SW480 (cell line): Measurements from ENCODE around the gene PPFIBP1.
A peak's percentile ranks its signal among the peaks of the same experiment; 100 is the strongest.
"Not testable (repeated sequence)": the region's sequence is repeated elsewhere in the genome, so short reads cannot be mapped to it uniquely, and the experiment has no call there.

ENCODE experiments used
- DNase-seq: peaks from one replicate; pipeline ENCODE4 v3.0.0-alpha.2; 2016; ENCODE audit warnings: low spot score

The PPFIBP1 gene

GRCh38 chr12:27542628-27543027 is 18.6 kb downstream of the PPFIBP1 start:
- no peak for DNase-seq

GRCh38 chr12:27544858-27545257 is 20.9 kb downstream of the PPFIBP1 start:
- not testable (repeated sequence) for DNase-seq

- no peak for DNase-seq
These were observed 21.7 kb downstream of the PPFIBP1 start for GRCh38 chr12:27545665-27546064.

- DNase-seq, result no peak
These were observed 23.6 kb downstream of the PPFIBP1 start for GRCh38 chr12:27547592-27547991.

GRCh38 chr12:27548301-27549199 is 24.5 kb downstream of the PPFIBP1 start:
- peak; percentile 44 for DNase-seq

GRCh38 chr12:27549236-27549800 is 25.3 kb downstream of the PPFIBP1 start:
- peak; percentile 87 for DNase-seq

GRCh38 chr12:27549801-27550652 is 26.0 kb downstream of the PPFIBP1 start:
- DNase-seq, result peak; percentile 100

GRCh38 chr12:27550653-27550975 is 26.6 kb downstream of the PPFIBP1 start:
- no peak for DNase-seq

- no peak for DNase-seq
These were observed 27.3 kb downstream of the PPFIBP1 start for GRCh38 chr12:27551172-27551840.

- DNase-seq, result no peak
These were observed 28.2 kb downstream of the PPFIBP1 start for GRCh38 chr12:27552235-27552634.

GRCh38 chr12:27552886-27553560 is 29.0 kb downstream of the PPFIBP1 start:
- peak; percentile 79 for DNase-seq

GRCh38 chr12:27553941-27554340 is 29.9 kb downstream of the PPFIBP1 start:
- no peak for DNase-seq

- peak; percentile 77 for DNase-seq
These were observed 30.6 kb downstream of the PPFIBP1 start for GRCh38 chr12:27554421-27555186.

GRCh38 chr12:27555361-27555760 is 31.4 kb downstream of the PPFIBP1 start:
- DNase-seq, result no peak

- DNase-seq, result peak; percentile 85
These were observed 32.1 kb downstream of the PPFIBP1 start for GRCh38 chr12:27555925-27556778.

GRCh38 chr12:27560126-27560525 is 36.1 kb downstream of the PPFIBP1 start:
- DNase-seq, result no peak

GRCh38 chr12:27561535-27562350 is 37.7 kb downstream of the PPFIBP1 start:
- no peak for DNase-seq

GRCh38 chr12:27564612-27565213 is 40.7 kb downstream of the PPFIBP1 start:
- DNase-seq, result peak; percentile 73
